ENCODE data around the gene MLEC. TPM values are rescaled to one million over a fixed set of nuclear protein-coding genes. Genes with fewer than 3 reads are reported as not detected.
A peak's percentile ranks its signal among the peaks of the same experiment; 100 is the strongest.

The MLEC gene
- total and polyA plus RNA-seq, 9 of the 15 experiments (the other 6 are each of a cell fraction or from before 2014, with no cell fraction given): 18.5 to 108 (median 57.8) TPM

DNA sequence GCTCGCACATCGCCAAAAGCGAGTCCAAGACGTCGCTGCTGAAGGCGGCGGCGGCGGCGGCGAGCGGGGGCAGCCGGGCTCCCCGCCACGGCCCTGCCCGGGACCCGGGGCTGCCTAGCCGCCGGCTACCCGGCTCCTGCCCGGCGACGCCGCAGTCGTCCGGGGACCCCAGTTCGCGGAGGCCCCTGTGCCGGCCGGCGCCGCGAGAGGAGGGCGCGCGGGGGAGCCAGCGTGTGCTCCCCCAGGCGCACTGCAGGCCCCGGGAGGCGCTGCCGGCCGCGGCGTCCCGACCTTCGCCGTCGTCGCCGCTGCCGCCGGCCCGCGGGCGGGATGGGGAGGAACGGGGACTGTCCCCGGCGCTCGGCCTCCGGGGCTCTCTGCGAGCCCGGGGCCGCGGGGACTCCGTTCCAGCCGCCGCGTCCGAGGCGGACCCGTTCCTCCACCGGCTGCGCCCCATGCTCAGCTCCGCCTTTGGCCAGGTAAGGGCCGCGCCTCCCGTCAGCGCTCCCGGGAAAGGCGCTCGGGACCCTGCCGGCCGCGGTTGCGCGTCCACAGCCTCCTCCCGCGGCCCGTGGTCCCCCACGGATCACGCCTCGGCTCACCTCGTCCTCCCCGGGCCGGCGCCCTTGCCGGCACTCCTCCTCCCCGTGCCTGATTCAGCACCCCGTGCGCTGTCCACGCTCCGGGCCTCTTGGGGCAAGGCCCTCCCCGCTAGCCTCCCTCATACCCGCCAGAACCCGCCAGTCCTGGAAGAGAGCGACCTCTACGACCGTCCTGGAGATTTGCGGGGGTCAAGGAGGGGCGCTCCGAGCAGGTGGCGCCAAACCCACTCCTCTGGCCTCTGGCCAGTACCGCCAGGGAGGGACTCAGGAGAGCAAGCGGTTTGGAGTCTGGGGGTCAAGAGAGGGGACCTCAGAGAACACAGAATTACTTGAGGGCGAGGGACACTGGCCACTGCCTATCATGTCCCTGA is 45.8 kb upstream of the MLEC start (continued):
- TF ChIP-seq, protein P1, sequence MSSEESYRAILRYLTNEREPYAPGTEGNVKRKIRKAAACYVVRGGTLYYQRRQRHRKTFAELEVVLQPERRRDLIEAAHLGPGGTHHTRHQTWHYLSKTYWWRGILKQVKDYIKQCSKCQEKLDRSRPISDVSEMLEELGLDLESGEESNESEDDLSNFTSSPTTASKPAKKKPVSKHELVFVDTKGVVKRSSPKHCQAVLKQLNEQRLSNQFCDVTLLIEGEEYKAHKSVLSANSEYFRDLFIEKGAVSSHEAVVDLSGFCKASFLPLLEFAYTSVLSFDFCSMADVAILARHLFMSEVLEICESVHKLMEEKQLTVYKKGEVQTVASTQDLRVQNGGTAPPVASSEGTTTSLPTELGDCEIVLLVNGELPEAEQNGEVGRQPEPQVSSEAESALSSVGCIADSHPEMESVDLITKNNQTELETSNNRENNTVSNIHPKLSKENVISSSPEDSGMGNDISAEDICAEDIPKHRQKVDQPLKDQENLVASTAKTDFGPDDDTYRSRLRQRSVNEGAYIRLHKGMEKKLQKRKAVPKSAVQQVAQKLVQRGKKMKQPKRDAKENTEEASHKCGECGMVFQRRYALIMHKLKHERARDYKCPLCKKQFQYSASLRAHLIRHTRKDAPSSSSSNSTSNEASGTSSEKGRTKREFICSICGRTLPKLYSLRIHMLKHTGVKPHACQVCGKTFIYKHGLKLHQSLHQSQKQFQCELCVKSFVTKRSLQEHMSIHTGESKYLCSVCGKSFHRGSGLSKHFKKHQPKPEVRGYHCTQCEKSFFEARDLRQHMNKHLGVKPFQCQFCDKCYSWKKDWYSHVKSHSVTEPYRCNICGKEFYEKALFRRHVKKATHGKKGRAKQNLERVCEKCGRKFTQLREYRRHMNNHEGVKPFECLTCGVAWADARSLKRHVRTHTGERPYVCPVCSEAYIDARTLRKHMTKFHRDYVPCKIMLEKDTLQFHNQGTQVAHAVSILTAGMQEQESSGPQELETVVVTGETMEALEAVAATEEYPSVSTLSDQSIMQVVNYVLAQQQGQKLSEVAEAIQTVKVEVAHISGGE (CRISPR knock-in tag; IDR thresholded peaks at IDR 0.05): 0 out of 6 replicates have a peak, but pooled peaks of 1 of the 3 experiments have one; percentile 40
- TF ChIP-seq MAZ (CRISPR knock-in tag; conservative IDR thresholded peaks at IDR 0.05 in 1 of 2, IDR thresholded peaks at IDR 0.05 in 1 of 2): peak; percentile 18 to 82; a peak in 2 of 4 replicates
- no peak for TF ChIP-seq SMARCA4 (IDR thresholded peaks at IDR 0.05)
- TF ChIP-seq, protein P2, sequence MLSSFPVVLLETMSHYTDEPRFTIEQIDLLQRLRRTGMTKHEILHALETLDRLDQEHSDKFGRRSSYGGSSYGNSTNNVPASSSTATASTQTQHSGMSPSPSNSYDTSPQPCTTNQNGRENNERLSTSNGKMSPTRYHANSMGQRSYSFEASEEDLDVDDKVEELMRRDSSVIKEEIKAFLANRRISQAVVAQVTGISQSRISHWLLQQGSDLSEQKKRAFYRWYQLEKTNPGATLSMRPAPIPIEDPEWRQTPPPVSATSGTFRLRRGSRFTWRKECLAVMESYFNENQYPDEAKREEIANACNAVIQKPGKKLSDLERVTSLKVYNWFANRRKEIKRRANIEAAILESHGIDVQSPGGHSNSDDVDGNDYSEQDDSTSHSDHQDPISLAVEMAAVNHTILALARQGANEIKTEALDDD (IDR thresholded peaks at IDR 0.05): no peak
- no peak for TF ChIP-seq NONO (IDR thresholded peaks at IDR 0.05; ENCODE audit: low read depth in 2 of 2, low read length in 1 of 2)
- no peak for TF ChIP-seq ZNF165 (CRISPR knock-in tag; IDR thresholded peaks at IDR 0.05; ENCODE audit: borderline replicate concordance)
- no peak for TF ChIP-seq ZFP36 (IDR thresholded peaks at IDR 0.05; ENCODE audit: low read depth, low read length, partially characterized antibody)
- TF ChIP-seq RNF2 (IDR thresholded peaks at IDR 0.05): no peak
